Measurements from ENCODE around the gene KAZN.
A peak's percentile ranks its signal among the peaks of the same experiment; 100 is the strongest.

Gene KAZN

GRCh38 chr1:14794906-14795305 is 196.4 kb downstream of the KAZN start:
- DNase-seq (ENCODE audit: low read depth) = no peak
- H3K4me3 ChIP-seq (ENCODE audit: low read depth, low read length) = no peak overlapping the region
- no peak for TF ChIP-seq CTCF (conservative IDR thresholded peaks at IDR 0.05; ENCODE audit: low read depth, low read length)

- DNase-seq (ENCODE audit: low read depth) = no peak
- no peak overlapping the region for H3K4me3 ChIP-seq (ENCODE audit: low read depth, low read length)
- no peak for TF ChIP-seq CTCF (conservative IDR thresholded peaks at IDR 0.05; ENCODE audit: low read depth, low read length)
Measured at GRCh38 chr1:14795589-14795988, 197.1 kb downstream of the KAZN start.

- no peak overlapping the region for H3K4me3 ChIP-seq (ENCODE audit: low read depth, low read length)
- DNase-seq (ENCODE audit: low read depth) = no peak
- TF ChIP-seq CTCF (conservative IDR thresholded peaks at IDR 0.05; ENCODE audit: low read depth, low read length) = no peak
Measured at GRCh38 chr1:14800014-14800413, 201.5 kb downstream of the KAZN start.

- no peak overlapping the region for H3K4me3 ChIP-seq (ENCODE audit: low read depth, low read length)
- no peak for DNase-seq (ENCODE audit: low read depth)
- TF ChIP-seq CTCF (conservative IDR thresholded peaks at IDR 0.05; ENCODE audit: low read depth, low read length) = no peak
Measured at GRCh38 chr1:14800500-14801076, 202.1 kb downstream of the KAZN start.

- TF ChIP-seq CTCF (conservative IDR thresholded peaks at IDR 0.05; ENCODE audit: low read depth, low read length) = no peak
- no peak overlapping the region for H3K4me3 ChIP-seq (ENCODE audit: low read depth, low read length)
- DNase-seq (ENCODE audit: low read depth) = no peak
Measured at GRCh38 chr1:14803002-14803789, 204.7 kb downstream of the KAZN start.

- peak; percentile 14 for DNase-seq (ENCODE audit: low read depth)
- TF ChIP-seq CTCF (conservative IDR thresholded peaks at IDR 0.05; ENCODE audit: low read depth, low read length) = peak; percentile 55
- no peak overlapping the region for H3K4me3 ChIP-seq (ENCODE audit: low read depth, low read length)
Measured at GRCh38 chr1:14804626-14805025, 206.1 kb downstream of the KAZN start.

GRCh38 chr1:14806772-14807171 is 208.3 kb downstream of the KAZN start:
- no peak for DNase-seq (ENCODE audit: low read depth)
- TF ChIP-seq CTCF (conservative IDR thresholded peaks at IDR 0.05; ENCODE audit: low read depth, low read length) = no peak
- no peak overlapping the region for H3K4me3 ChIP-seq (ENCODE audit: low read depth, low read length)

Data from choroid plexus epithelial cell (primary cell).